Adipocyte (in vitro differentiated cells): Measurements from ENCODE around the gene TPP1.

ENCODE experiments used
- DNase-seq: peaks from one replicate; pipeline ENCODE4 v3.0.0-alpha.2; 2015; ENCODE audit warnings: low read depth
- H3K27me3 ChIP-seq: replicated peaks from 2 replicates; pipeline ENCODE4 v1.7.0; 2013; ENCODE audit warnings: mild to moderate bottlenecking, low read length, moderate library complexity; ENCODE audit not compliant: control insufficient read depth, insufficient read depth
- H3K36me3 ChIP-seq: 2 replicates; pipeline ENCODE4 v1.7.0; 2013; ENCODE audit warnings: low read length, mild to moderate bottlenecking, moderate library complexity; ENCODE audit not compliant: control insufficient read depth, insufficient read depth, severe bottlenecking
- H3K4me1 ChIP-seq: 2 replicates; pipeline ENCODE4 v1.7.0; 2013; ENCODE audit warnings: mild to moderate bottlenecking, low read length, moderate library complexity; ENCODE audit not compliant: control insufficient read depth, insufficient read depth
- H3K4me3 ChIP-seq: 2 replicates; pipeline ENCODE4 v1.7.0; 2013; ENCODE audit warnings: mild to moderate bottlenecking, low read length, moderate library complexity
- H3K9ac ChIP-seq: 2 replicates; pipeline ENCODE4 v1.7.0; 2013; ENCODE audit warnings: mild to moderate bottlenecking, low read length, moderate library complexity
- H3K9me3 ChIP-seq: 2 replicates; pipeline ENCODE4 v1.7.0; 2013; ENCODE audit warnings: mild to moderate bottlenecking, low read length, moderate library complexity; ENCODE audit not compliant: control insufficient read depth

TPP1 gene

DNA sequence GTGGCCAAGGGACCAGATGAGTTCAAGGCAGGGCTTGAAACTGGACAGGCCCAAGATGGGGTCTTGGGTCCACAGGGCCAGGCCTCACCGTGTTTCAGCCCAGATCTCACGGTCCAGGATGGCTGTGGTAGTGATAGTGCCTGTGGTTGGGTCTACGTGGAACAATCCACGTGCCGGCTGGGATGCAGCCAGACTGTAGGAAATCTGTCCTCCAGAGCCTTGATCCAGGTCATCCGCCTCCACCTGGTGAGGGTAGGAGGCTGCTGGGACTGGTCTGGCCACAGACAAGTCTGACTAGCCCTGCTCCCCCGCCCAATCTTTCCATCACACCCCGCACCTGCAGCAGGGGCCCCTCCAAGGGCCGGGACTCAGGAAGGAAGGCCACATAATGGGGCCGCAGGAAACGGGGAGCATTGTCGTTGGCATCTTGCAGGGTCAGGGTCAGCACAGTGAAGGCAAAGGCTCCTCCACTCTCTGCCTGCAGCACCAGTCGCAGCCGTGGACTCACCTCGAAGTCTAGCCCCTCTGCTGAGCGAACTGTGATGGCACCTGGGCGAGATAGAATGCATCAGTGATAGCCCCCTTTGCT, 6.7 kb upstream of the TPP1 start:
- Histone ChIP-seq H3K27me3 (peaks cover 15% of the 10 kb centered on the region), H3K4me1 (no peaks in the 10 kb centered on the region), H3K9me3 (no peaks in the 10 kb centered on the region), H3K4me3 (no peak overlapping the region), H3K9ac (no peak overlapping the region), H3K36me3 (no peaks in the 10 kb centered on the region)
- DNase-seq, result no peak

DNA sequence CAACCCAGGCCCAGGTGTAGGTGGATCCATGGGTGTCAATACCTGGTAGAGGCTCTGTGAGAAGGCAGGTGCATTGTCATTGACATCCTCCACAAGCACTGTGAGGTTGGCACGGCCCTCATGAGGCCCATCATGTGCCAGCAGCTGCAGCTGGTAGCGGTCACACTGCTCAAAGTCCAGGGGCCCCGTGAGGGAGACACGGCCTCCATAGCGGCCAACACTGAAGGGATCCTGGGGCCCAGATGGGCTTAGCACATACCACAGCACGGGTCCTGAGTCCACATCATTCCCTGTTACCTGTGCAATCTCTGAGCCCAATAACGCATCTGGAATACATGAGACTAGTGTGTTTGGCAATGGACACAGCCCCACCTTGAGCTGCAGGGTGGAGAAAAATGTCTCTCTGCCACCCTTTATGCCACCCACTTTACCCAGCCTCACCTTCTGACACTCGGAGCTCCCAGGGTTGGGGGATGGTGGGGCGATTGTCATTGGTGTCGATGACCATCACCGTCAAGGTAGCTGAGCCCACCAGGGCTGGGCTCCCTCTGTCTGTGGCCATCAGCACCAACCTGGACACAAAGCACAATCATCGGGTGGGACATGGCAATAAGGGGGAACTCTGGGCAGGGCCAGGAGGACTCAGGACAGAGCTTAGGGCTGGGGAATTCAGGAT, 6.1 kb upstream of the TPP1 start:
- Histone ChIP-seq H3K9me3 (no peaks in the 10 kb centered on the region), H3K27me3 (peaks cover 15% of the 10 kb centered on the region), H3K36me3 (no peaks in the 10 kb centered on the region), H3K9ac (no peak overlapping the region), H3K4me1 (no peaks in the 10 kb centered on the region), H3K4me3 (no peak overlapping the region)
- no peak for DNase-seq

DNA sequence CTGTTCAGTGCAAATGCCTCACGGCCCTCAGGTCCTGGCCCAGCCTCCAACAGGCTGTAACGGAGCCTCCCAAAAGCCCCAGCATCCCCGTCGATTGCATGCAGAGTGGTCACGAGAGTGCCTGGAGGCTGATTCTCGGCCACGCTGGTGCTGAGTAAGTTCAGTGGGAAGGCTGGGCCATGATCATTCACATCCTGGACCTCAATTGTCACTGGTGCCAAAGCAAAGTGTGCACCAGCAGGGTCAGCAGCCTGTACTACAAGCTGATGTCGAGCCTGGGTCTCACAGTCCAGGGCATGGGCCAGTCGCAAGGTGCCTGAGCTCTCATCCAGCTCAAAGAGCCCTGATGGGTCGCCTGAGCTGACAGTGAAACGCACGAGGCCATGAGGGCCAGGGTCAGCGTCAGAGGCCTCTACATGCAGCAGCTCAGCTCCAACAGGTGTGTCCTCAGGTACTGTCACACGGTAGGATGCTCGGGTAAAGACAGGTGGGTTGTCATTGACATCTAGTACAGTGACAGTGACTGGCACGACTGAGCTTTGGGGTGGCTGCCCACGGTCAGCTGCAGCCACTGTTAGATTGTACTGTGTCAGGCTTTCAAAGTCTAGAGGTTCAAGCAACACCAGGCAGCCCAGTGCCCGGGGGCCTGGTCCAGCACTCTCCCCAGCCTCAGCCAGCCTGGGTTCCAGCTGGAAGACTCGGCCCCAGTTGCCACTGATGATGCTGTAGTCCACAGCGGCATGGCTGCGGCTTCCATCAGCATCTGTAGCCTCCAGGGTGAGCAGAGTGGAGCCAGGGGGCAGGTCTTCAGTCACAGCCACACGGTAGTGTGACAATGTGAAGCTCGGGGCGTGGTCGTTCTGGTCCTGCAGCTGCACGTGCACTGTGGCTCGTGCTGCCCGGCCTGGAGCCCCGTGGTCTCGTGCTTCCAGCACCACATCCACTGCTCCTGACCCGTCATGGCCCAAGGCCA, 4.5 kb upstream of the TPP1 start:
- H3K9me3 ChIP-seq, result no peaks in the 10 kb centered on the region
- peaks cover under 1% of the 10 kb centered on the region for H3K4me1 ChIP-seq
- no peaks in the 10 kb centered on the region for H3K36me3 ChIP-seq
- no peak overlapping the region for H3K9ac ChIP-seq
- peaks cover 15% of the 10 kb centered on the region for H3K27me3 ChIP-seq
- H3K4me3 ChIP-seq, result no peak overlapping the region
- no peak for DNase-seq

DNA sequence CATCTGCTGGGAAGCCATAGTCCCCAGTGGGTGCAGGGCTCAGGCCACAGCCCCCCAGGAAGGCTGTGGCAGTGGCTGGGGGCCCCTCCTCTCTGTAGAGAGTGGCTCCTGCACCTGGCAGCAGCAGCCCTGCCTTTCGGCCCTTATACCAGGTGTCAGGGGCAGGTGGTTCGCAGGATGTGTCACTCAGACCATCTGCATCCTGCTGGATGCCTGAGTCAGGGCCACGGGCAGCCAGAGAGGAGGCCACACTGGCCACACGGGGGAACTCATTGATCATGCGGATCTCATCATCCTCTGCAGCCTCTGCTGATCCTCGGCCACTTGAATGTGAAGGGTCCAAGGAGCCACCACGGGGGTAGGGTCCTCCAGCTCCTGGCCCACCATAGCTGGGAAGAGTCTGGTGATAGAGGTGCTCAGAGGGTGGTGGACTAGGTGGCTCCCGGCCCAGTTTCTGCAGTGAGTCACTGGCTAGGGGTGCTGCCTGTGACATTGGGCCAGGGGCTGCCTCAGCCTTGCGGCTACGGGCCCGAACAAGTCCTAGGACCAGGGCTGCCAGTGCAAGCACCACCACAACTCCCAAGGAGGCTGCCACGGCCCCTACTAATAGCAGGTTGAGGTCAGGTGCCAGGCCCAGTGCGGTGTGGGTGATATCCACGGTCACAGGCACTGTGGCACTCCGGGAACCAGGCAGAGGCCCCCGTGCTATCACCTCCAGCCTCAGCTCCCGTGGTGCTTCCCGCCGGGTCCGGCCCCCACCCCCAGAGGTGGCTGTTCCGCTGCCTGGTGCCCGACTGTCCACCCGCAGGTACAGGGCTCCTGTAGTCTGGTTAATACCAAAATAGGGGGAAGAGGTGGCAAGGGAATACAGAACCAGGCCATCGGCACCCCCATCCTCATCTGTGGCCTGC, 3.3 kb upstream of the TPP1 start:
- H3K36me3 ChIP-seq, result no peaks in the 10 kb centered on the region
- no peaks in the 10 kb centered on the region for H3K9me3 ChIP-seq
- DNase-seq, result no peak
- H3K9ac ChIP-seq, result no peak overlapping the region
- H3K4me3 ChIP-seq, result no peak overlapping the region
- H3K27me3 ChIP-seq, result peaks cover 15% of the 10 kb centered on the region
- peaks cover 12% of the 10 kb centered on the region for H3K4me1 ChIP-seq

DNA sequence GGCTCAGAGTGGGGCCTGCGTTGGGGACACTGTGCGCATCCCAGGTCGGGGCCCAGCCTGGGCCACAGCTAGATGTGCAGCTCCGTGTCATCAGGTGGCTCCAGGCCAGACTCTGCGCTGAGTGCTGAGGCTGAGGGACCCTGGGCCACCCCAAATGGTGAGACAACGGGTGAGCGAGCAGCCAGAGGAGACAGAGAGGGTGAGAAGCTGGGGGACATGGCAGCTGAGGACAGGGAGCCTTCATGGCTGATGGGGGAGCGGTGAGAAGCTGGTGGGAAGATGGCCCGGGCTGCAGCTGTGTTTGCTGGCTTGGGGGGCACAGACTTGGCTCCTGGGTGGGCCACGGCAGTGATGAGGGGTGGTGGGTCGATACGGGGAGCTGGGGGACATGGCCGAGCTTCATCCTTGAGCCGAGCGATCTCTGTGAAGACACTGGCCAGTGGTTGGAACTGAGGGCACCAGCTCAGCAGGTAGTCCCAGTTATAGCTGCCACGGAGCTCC, 2.5 kb upstream of the TPP1 start:
- no peaks in the 10 kb centered on the region for H3K36me3 ChIP-seq
- H3K4me1 ChIP-seq, result peaks cover 15% of the 10 kb centered on the region
- H3K9ac ChIP-seq, result no peak overlapping the region
- H3K27me3 ChIP-seq, result peaks cover 15% of the 10 kb centered on the region
- DNase-seq, result no peak
- H3K9me3 ChIP-seq, result no peaks in the 10 kb centered on the region
- H3K4me3 ChIP-seq, result no peak overlapping the region

DNA sequence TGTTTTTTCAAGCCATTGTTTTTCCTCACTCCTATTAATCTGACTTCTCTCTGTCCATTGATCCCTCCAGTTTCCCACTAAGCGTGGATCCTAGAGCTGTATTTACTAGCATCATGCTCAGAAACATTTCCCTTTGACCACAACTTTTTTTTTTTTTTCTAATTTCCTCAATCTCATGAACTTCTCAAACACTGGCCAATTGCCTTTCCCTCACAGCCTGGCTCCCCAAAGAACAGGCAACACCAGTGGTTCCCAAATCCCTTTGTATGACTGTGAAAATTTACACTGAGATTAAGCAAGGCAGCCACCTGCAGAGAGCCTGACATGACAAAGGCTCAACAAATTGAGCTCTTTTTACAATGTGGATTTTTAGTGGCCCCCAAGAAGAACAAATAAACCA, 1.4 kb upstream of the TPP1 start:
- H3K36me3 ChIP-seq, result peaks cover 8% of the 10 kb centered on the region
- no peak for DNase-seq
- H3K4me1 ChIP-seq, result peaks cover 15% of the 10 kb centered on the region
- H3K4me3 ChIP-seq, result no peak overlapping the region
- H3K9me3 ChIP-seq, result no peaks in the 10 kb centered on the region
- peaks cover 15% of the 10 kb centered on the region for H3K27me3 ChIP-seq
- no peak overlapping the region for H3K9ac ChIP-seq

DNA sequence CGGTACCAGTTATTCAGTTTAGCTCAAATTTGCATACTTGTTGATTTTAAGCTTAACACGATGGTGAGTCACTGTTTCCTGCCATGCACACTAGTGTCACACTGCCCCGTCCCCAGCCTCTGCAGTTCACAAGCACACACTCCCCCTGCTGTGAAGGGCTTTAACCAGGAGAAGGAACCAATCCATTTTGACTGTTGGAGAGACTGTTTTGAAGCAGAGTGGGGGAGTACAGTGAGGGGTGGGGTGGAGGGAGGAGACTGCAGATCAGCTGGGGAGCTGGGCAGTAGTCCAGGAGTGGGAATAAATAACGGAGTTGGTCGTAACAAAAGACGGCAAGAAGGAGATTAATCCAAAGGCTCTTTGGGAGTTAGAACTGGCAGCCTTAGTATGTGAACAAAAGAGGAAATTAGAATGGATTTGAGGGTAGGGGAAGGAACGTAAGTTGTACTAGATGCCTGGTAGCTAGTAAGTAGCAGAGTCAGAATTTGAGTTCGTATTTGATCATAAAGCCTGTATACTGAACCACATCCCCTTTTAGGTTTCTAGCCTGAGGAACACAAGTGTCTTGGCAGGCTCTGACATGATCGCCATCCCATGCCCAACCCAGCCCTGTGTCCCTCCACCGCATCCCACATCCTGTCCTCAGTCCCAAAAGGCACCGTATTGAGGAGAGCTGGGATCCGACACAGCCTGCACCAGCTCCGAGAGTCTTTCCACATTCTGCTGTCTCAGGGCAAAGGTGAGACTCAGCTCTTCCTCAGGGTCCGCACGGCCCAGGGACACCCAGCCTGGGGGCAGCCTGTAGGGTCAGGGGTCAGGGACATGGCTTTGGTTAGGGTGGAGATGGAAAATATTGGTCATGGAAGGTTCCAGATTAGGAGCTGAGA, 862 bp downstream of the TPP1 start:
- H3K9ac ChIP-seq, result peak overlapping the region; percentile 88
- H3K36me3 ChIP-seq, result peaks cover 18% of the 10 kb centered on the region
- DNase-seq, result peak; percentile 76
- H3K4me3 ChIP-seq, result peak overlapping the region; percentile 90
- peaks cover 15% of the 10 kb centered on the region for H3K4me1 ChIP-seq
- no peaks in the 10 kb centered on the region for H3K27me3 ChIP-seq
- no peaks in the 10 kb centered on the region for H3K9me3 ChIP-seq

DNA sequence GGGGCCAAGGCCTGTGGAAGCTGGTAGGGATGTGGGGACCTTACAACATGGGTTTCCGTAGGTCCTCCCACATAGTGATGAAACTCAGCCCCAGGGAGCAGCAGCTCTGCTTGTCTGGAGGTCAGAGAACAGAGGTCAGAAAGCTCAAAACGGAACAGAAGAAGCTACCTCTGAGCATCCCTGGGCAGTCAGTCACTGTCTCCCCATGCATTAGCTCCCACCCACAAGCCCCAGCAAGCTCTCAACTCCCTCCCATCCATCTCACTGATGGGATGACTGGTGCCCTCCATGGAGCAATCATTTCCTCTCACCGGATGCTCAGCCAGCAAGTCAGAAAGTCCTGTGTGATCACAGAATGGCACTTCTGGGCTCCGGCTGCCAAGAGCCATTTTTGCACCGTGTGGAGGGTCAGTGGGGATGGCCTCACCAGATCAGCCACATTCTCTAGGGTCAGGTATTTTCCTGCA, 1.9 kb downstream of the TPP1 start:
- H3K4me1 ChIP-seq, result peaks cover 24% of the 10 kb centered on the region
- peaks cover 18% of the 10 kb centered on the region for H3K36me3 ChIP-seq
- H3K9me3 ChIP-seq, result no peaks in the 10 kb centered on the region
- peak overlapping the region; percentile 90 for H3K4me3 ChIP-seq
- DNase-seq, result no peak
- H3K9ac ChIP-seq, result no peak overlapping the region
- H3K27me3 ChIP-seq, result no peaks in the 10 kb centered on the region

DNA sequence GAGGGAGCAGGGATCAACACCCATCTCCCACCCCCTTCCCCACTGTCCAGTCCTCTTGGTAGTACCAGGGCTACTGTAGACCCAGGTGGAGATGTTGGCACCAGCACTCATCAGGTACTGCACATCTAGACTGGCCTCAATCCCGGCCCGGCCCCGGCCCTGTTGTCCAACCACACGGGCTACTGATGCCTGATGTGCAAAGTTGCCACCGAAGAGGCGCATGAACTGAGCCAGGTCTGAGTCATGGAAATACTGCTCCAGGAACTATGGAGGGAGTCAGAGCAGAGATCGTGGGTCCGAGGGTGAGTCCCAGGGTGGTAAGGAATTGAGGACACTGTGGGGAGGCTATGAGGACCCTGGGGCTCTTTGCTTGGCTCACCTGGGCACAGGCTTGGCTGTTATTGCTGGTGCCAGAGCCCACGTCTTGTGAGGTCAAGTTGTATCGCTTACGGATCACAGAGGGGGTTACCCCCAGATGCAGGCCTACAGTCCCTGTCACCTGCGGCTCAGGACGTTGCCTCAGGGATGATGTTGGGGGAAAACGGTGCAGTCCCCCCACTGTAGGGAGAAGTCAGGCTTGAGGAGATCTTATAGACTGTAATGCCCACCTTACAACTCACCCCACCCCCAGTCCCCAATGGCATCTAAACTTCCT, 2.5 kb downstream of the TPP1 start:
- no peak for DNase-seq
- no peak overlapping the region for H3K9ac ChIP-seq
- peaks cover 24% of the 10 kb centered on the region for H3K4me1 ChIP-seq
- no peaks in the 10 kb centered on the region for H3K9me3 ChIP-seq
- H3K4me3 ChIP-seq, result no peak overlapping the region
- peaks cover 18% of the 10 kb centered on the region for H3K36me3 ChIP-seq
- no peaks in the 10 kb centered on the region for H3K27me3 ChIP-seq
